ENCODE results near the gene OPCML. TPM values are rescaled to one million over a fixed set of nuclear protein-coding genes. Genes with fewer than 3 reads are reported as not detected.

OPCML gene
- total and polyA plus RNA-seq, 2 of the 13 experiments (the other 11 are each of a cell fraction or from before 2014, with no cell fraction given): not detected

DNA sequence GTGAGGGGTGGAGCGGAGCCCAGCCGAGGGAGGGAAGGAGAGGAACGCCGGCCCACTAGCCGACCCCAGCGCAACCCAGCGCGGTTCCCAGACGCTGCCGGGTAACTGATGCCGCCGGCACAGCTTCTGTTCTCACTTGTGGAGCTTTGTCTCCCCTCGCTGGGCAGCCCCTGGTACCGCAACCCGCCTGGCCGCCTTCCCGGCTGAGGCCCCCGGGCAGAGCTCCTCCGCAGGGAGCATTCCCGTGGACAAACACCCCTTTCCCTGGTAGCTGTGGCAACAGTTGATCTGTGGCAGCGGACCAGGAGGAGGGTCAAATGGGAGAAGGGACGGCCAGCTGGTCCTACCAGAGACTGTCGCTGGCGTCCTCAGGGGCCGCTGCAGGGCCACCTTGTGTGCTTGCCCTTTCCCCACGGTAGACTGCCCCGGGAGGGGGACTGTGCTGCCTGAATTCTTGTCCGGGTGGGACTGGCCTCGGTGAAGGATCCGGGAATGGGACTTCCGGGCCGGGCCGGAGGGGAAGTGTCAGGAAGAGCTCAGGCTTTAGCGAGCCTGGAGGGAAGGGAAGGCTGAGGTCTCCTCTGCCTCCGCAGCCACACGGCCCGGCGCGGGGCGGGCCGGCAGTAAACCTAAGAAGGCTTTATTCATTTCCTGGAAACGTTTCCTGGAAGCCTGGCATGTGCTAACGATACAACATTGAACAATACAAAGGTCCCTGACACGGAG, 468.0 kb downstream of the OPCML start (continued):
- TF ChIP-seq, protein P1, sequence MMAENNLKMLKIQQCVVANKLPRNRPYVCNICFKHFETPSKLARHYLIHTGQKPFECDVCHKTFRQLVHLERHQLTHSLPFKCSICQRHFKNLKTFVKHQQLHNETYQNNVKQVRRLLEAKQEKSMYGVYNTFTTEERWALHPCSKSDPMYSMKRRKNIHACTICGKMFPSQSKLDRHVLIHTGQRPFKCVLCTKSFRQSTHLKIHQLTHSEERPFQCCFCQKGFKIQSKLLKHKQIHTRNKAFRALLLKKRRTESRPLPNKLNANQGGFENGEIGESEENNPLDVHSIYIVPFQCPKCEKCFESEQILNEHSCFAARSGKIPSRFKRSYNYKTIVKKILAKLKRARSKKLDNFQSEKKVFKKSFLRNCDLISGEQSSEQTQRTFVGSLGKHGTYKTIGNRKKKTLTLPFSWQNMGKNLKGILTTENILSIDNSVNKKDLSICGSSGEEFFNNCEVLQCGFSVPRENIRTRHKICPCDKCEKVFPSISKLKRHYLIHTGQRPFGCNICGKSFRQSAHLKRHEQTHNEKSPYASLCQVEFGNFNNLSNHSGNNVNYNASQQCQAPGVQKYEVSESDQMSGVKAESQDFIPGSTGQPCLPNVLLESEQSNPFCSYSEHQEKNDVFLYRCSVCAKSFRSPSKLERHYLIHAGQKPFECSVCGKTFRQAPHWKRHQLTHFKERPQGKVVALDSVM (CRISPR knock-in tag; IDR thresholded peaks at IDR 0.05): no peak
- no peak for TF ChIP-seq IRF2 (CRISPR knock-in tag; IDR thresholded peaks at IDR 0.05)
- TF ChIP-seq RXRB (CRISPR knock-in tag; IDR thresholded peaks at IDR 0.05; ENCODE audit: borderline replicate concordance): no peak
- no peak for TF ChIP-seq NFYC (CRISPR knock-in tag; IDR thresholded peaks at IDR 0.05)
- no peak for TF ChIP-seq EEA1 (CRISPR knock-in tag; IDR thresholded peaks at IDR 0.05; ENCODE audit: borderline replicate concordance)
- no peak for TF ChIP-seq ZNF143 (CRISPR knock-in tag; IDR thresholded peaks at IDR 0.05)
- no peak for TF ChIP-seq ZNF737 (CRISPR knock-in tag; IDR thresholded peaks at IDR 0.05; ENCODE audit: borderline replicate concordance)
- no peak for TF ChIP-seq ZNF441 (CRISPR knock-in tag; IDR thresholded peaks at IDR 0.05; ENCODE audit: borderline replicate concordance)
- peak; percentile 72 for TF ChIP-seq RBM39 (IDR thresholded peaks at IDR 0.05; ENCODE audit: low read depth, low read length, poor library complexity, severe bottlenecking)
- no peak for TF ChIP-seq FOSL1 (CRISPR knock-in tag; IDR thresholded peaks at IDR 0.05; ENCODE audit: borderline replicate concordance)
- TF ChIP-seq ZBTB38 (CRISPR knock-in tag; IDR thresholded peaks at IDR 0.05): no peak
- no peak for TF ChIP-seq NAIF1 (CRISPR knock-in tag; IDR thresholded peaks at IDR 0.05; ENCODE audit: borderline replicate concordance)
- TF ChIP-seq ZNF543 (CRISPR knock-in tag; IDR thresholded peaks at IDR 0.05): no peak
- TF ChIP-seq ZMAT3 (CRISPR knock-in tag; conservative IDR thresholded peaks at IDR 0.05): no peak
- TF ChIP-seq LBX2 (CRISPR knock-in tag; IDR thresholded peaks at IDR 0.05; ENCODE audit: borderline replicate concordance): no peak
- TF ChIP-seq ZBTB33 (CRISPR knock-in tag; IDR thresholded peaks at IDR 0.05): no peak
- TF ChIP-seq YY1 (IDR thresholded peaks at IDR 0.05; ENCODE audit: insufficient read depth, insufficient replicate concordance, low read depth, low read length): no peak
- no peak for TF ChIP-seq ZNF678 (CRISPR knock-in tag; IDR thresholded peaks at IDR 0.05)
- peak; percentile 87 for TF ChIP-seq STAG1 (CRISPR knock-in tag; IDR thresholded peaks at IDR 0.05)
- no peak for TF ChIP-seq ZNF510 (CRISPR knock-in tag; IDR thresholded peaks at IDR 0.05; ENCODE audit: low read depth)
- no peak for TF ChIP-seq MXI1 (IDR thresholded peaks at IDR 0.05; ENCODE audit: borderline replicate concordance, low read depth, low read length)
- no peak for TF ChIP-seq ATRX (CRISPR knock-in tag; IDR thresholded peaks at IDR 0.05; ENCODE audit: borderline replicate concordance)
- no peak for TF ChIP-seq MED8 (CRISPR knock-in tag; IDR thresholded peaks at IDR 0.05; ENCODE audit: insufficient replicate concordance)
- TF ChIP-seq, protein P2, sequence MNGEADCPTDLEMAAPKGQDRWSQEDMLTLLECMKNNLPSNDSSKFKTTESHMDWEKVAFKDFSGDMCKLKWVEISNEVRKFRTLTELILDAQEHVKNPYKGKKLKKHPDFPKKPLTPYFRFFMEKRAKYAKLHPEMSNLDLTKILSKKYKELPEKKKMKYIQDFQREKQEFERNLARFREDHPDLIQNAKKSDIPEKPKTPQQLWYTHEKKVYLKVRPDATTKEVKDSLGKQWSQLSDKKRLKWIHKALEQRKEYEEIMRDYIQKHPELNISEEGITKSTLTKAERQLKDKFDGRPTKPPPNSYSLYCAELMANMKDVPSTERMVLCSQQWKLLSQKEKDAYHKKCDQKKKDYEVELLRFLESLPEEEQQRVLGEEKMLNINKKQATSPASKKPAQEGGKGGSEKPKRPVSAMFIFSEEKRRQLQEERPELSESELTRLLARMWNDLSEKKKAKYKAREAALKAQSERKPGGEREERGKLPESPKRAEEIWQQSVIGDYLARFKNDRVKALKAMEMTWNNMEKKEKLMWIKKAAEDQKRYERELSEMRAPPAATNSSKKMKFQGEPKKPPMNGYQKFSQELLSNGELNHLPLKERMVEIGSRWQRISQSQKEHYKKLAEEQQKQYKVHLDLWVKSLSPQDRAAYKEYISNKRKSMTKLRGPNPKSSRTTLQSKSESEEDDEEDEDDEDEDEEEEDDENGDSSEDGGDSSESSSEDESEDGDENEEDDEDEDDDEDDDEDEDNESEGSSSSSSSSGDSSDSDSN (CRISPR knock-in tag; IDR thresholded peaks at IDR 0.05): peak; percentile 69; the same call in 1 of the 2 replicates

All from HepG2 (cell line).